Measurements from ENCODE around the gene NEIL1.

DNA sequence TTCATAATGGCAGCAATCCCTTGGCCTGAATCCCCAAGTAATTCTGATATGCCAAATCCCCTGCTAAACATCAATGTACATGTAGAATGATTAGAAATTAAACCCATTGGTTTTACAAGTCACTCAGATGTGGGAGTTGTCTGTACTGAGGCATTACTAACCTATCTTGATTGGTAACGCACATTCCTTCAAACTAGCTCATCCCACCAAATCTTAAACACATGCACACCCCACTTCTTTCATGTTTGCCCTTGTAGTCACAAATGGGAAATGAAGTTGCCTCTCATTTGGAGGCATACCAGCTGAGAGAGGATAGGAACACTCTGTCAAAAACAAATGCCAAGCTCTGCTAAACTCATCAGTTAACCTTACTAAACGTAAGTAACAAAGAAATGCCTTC lies 50.7 kb downstream of the NEIL1 start:
- TF ChIP-seq CTCF (IDR thresholded peaks at IDR 0.05) (no peak), POLR2A (IDR thresholded peaks at IDR 0.05) (no peak)
